Fibroblast of lung (primary cell): ENCODE data around the gene SIT1. TPM values are rescaled to one million over a fixed set of nuclear protein-coding genes. Genes with fewer than 3 reads are reported as not detected.
"Not testable (repeated sequence)": the region's sequence is repeated elsewhere in the genome, so short reads cannot be mapped to it uniquely, and the experiment has no call there.

ENCODE experiments used
- DNase-seq, 2 donors: peaks; one replicate each; pipeline versions ENCODE4 v3.0.0 to v3.0.0-alpha.2; 2010; ENCODE audit warnings: low read depth in 2 of 2
- H2AFZ ChIP-seq: 2 replicates; pipeline ENCODE4 v1.5.1; 2012; ENCODE audit warnings: low read length, control low read depth, inconsistent platforms
- H3K27ac ChIP-seq: 2 replicates; pipeline ENCODE4 v1.5.1; 2011; ENCODE audit warnings: low read length, control low read depth; ENCODE audit not compliant: insufficient read depth
- H3K27me3 ChIP-seq: 2 replicates; pipeline ENCODE4 v1.5.1; 2011; ENCODE audit warnings: mild to moderate bottlenecking, low read length; ENCODE audit not compliant: control insufficient read depth, insufficient read depth
- H3K36me3 ChIP-seq: 2 replicates; pipeline ENCODE4 v1.5.1; 2011; ENCODE audit warnings: low read length; ENCODE audit not compliant: control insufficient read depth, insufficient read depth
- H3K4me1 ChIP-seq: 2 replicates; pipeline ENCODE4 v1.5.1; 2011; ENCODE audit warnings: low read length; ENCODE audit not compliant: control insufficient read depth, insufficient read depth; ENCODE audit errors: extremely low read depth
- H3K4me2 ChIP-seq: 2 replicates; pipeline ENCODE4 v1.5.1; 2011; ENCODE audit warnings: low read length, control low read depth; ENCODE audit not compliant: insufficient read depth; ENCODE audit errors: extremely low read depth
- H3K4me3 ChIP-seq, 4 experiments: fragments of 200-600 bp in 1 of 4; sonication (generic) in 1 of 4; replicated peaks in 1 of 4; 2 replicates each; pipeline ENCODE4 v1.5.1; 2011 to 2016; ENCODE audit warnings: low read length in 4 of 4, low read depth in 3 of 4, mild to moderate bottlenecking in 3 of 4, control low read depth in 2 of 4, inconsistent platforms in 1 of 4, mixed read lengths in 1 of 4; ENCODE audit not compliant: insufficient read depth in 1 of 4; ENCODE audit errors: control extremely low read depth in 1 of 4
- H3K79me2 ChIP-seq: 2 replicates; pipeline ENCODE4 v1.5.1; 2012; ENCODE audit warnings: mild to moderate bottlenecking, low read length, inconsistent platforms; ENCODE audit not compliant: control insufficient read depth, insufficient read depth
- H3K9ac ChIP-seq: 2 replicates; pipeline ENCODE4 v1.5.1; 2011; ENCODE audit warnings: mild to moderate bottlenecking, low read length, control low read depth; ENCODE audit not compliant: insufficient read depth
- H3K9me3 ChIP-seq: 2 replicates; pipeline ENCODE4 v1.5.1; 2012; ENCODE audit warnings: low read depth, low read length; ENCODE audit not compliant: control insufficient read depth, insufficient read depth
- H4K20me1 ChIP-seq: 2 replicates; pipeline ENCODE4 v1.5.1; 2011; ENCODE audit warnings: low read length; ENCODE audit not compliant: control insufficient read depth, insufficient read depth; ENCODE audit errors: extremely low read depth
- EZH2 ChIP-seq: IDR thresholded peaks from 2 replicates; pipeline ENCODE4 v1.5.1; 2012; ENCODE audit warnings: low read length, control low read depth, mild to moderate bottlenecking; ENCODE audit errors: missing control alignments
- polyA plus RNA-seq, 2 donors: library from polyadenylated mRNA; depleted of rRNA in 1 of 2; stranded (reverse) in 1 of 2; unstranded in 1 of 2; fragments of >200 nt; gene quantifications; 2 replicates each; pipeline ENCODE4 v1.2.1, GENCODE V29; 2011 to 2012; ENCODE audit warnings: missing spikeins in 1 of 2
- total RNA-seq: library from RNA; depleted of rRNA; stranded (reverse); fragments of >200 nt; gene quantifications from 2 replicates; pipeline ENCODE4 v1.2.1, GENCODE V29; 2014
- TF ChIP-seq, protein P1 (sequence below), 2 donors: IDR thresholded peaks in 1 of 2; conservative IDR thresholded peaks in 1 of 2; 1 replicate in 1 of 2; 2 replicates in 1 of 2; pipeline ENCODE4 v1.5.1; 2011 to 2012; ENCODE audit warnings: low read length in 2 of 2, control low read depth in 1 of 2, inconsistent platforms in 1 of 2, low read depth in 1 of 2, mild to moderate bottlenecking in 1 of 2

The SIT1 gene
- total and polyA plus RNA-seq, 2 donors (not counting 1 experiment from before 2014, with no cell fraction given) = 0.17 TPM; not detected in 1

DNA sequence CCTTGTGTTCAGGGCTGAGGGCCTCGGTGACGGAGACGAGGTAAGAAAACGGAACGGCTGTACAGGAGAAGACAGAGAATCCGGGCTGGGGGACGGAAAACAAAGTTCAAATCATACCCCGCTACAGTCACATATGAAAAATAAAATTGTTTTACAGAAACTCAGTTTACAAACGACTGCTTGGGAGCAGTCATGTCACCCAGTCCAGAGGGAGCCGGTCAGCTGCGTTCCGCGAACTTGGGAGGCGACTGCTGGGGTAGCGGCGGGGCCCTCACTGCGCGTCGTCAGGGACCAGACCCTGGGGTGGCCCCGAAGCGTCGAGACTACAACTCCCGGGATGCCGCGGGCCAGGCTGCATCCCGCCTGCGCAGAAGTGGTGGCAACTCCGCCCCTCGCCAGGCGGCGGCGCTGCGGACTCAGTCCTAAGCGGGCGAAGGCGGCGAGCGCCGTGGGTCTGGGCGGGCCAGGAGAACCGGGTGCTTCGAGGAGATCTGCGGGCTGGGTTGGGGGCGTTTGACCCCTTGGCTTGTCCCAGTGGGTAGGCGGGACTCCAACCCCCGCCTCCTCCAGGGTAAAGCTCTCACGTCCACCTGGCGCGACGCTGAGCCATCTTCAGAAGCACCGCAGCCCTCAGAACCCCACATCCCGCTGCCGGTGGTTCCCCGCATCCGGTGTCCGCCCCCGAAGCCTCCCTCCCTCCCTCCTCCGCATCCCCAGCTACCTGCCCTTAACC, 4.0 kb downstream of the SIT1 start:
- no peaks in the 10 kb centered on the region for H4K20me1 ChIP-seq
- no peak for TF ChIP-seq EZH2
- TF ChIP-seq, protein P1, sequence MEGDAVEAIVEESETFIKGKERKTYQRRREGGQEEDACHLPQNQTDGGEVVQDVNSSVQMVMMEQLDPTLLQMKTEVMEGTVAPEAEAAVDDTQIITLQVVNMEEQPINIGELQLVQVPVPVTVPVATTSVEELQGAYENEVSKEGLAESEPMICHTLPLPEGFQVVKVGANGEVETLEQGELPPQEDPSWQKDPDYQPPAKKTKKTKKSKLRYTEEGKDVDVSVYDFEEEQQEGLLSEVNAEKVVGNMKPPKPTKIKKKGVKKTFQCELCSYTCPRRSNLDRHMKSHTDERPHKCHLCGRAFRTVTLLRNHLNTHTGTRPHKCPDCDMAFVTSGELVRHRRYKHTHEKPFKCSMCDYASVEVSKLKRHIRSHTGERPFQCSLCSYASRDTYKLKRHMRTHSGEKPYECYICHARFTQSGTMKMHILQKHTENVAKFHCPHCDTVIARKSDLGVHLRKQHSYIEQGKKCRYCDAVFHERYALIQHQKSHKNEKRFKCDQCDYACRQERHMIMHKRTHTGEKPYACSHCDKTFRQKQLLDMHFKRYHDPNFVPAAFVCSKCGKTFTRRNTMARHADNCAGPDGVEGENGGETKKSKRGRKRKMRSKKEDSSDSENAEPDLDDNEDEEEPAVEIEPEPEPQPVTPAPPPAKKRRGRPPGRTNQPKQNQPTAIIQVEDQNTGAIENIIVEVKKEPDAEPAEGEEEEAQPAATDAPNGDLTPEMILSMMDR (conservative IDR thresholded peaks at IDR 0.05 in 1 of 2, IDR thresholded peaks at IDR 0.05 in 1 of 2; ENCODE audit: low read depth in 1 of 2, low read length in 2 of 2) = peak; percentile 73 to 82
- no peaks in the 10 kb centered on the region for H3K79me2 ChIP-seq
- H3K9me3 ChIP-seq = no peaks in the 10 kb centered on the region
- peak overlapping the region; percentile 69 to 84 (median 70) for H3K4me3 ChIP-seq
- peak; percentile 80 to 88 for DNase-seq
- H3K27ac ChIP-seq = peak overlapping the region; percentile 66
- H3K36me3 ChIP-seq = no peaks in the 10 kb centered on the region
- peak overlapping the region; percentile 96 for H3K4me2 ChIP-seq
- H3K4me1 ChIP-seq = peaks cover 2% of the 10 kb centered on the region
- no peaks in the 10 kb centered on the region for H3K27me3 ChIP-seq
- H3K9ac ChIP-seq = peak overlapping the region; percentile 76
- peak overlapping the region; percentile 83 for H2AFZ ChIP-seq

DNA sequence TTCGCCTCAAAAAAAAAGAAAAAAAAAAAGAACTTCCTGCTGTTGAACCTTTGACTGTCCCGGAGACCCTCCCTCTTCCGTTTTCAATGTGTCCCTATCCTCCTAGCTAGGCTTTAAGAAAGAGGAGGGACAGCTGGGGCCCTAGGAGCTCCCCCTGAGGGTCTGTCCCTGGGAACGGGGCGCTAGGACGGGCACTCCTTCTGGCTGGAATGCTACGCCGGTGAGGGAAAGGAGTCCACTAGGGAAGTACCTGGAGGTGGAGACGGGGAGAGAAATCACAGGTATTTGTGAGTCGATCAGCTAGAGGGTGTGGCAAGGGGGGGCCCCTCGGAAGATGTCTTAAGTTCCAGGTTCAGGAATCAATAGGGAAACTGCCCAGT, 4.6 kb downstream of the SIT1 start:
- Histone ChIP-seq H3K4me1 (peaks cover 2% of the 10 kb centered on the region), H2AFZ (peak overlapping the region; percentile 83), H3K27me3 (no peaks in the 10 kb centered on the region), H3K27ac (peak overlapping the region; percentile 66), H4K20me1 (no peaks in the 10 kb centered on the region), H3K36me3 (no peaks in the 10 kb centered on the region), H3K9me3 (no peaks in the 10 kb centered on the region), H3K4me2 (peak overlapping the region; percentile 96), H3K9ac (peak overlapping the region; percentile 76), H3K79me2 (no peaks in the 10 kb centered on the region), H3K4me3 (peak overlapping the region; percentile 69 to 84 (median 70))
- no peak for TF ChIP-seq EZH2
- TF ChIP-seq, protein P1 (conservative IDR thresholded peaks at IDR 0.05 in 1 of 2, IDR thresholded peaks at IDR 0.05 in 1 of 2; ENCODE audit: low read depth in 1 of 2, low read length in 2 of 2) = peak in 1 of 2 donors; percentile 19
- DNase-seq = no peak

DNA sequence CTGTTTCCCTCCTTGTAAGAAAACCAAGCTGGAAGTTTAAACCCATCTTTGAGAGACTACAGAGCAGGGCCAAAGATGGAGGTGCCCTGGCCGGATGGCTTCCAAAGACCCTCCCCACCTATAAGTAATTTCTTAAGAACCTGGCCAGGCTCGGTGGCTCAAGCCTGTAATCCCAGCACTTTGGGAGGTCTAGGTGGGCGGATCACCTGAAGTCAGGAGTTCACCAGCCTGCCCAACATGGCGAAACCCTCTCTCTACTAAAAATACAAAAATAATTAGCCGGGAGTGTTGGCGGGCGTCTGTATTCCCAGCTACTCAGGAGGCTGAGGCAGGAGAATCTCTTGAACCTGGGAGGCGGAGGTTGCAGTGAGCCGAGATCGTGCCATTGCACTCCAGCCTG, 5.0 kb downstream of the SIT1 start:
- not testable (repeated sequence) for H3K27me3 ChIP-seq, H3K79me2 ChIP-seq, H3K9me3 ChIP-seq, H4K20me1 ChIP-seq, DNase-seq, H3K36me3 ChIP-seq, H3K4me2 ChIP-seq, H3K4me1 ChIP-seq, H3K27ac ChIP-seq, H3K9ac ChIP-seq, H2AFZ ChIP-seq
- H3K4me3 ChIP-seq = peak overlapping the region in 3 of 4 experiments; percentile 69 to 84 (median 70)
